Mucosa of descending colon (tissue), 3 donors: ENCODE data around the gene KRTAP9-2. TPM values are rescaled to one million over a fixed set of nuclear protein-coding genes. Genes with fewer than 3 reads are reported as not detected.
"Not testable (repeated sequence)": the region's sequence is repeated elsewhere in the genome, so short reads cannot be mapped to it uniquely, and the experiment has no call there.

Source experiments
- ATAC-seq: fragments of 200-7000 bp; cut with Tn5 transposase; one replicate; pipeline ENCODE4 v1.9.1; 2020; ENCODE audit warnings: mild to moderate bottlenecking, moderate library complexity
- DNase-seq, 3 donors: peaks; one replicate each; pipeline ENCODE4 v3.0.0-alpha.2; 2020
- H3K36me3 ChIP-seq: fragments of 200-600 bp; one replicate; pipeline ENCODE4 v1.8.0; 2021; ENCODE audit warnings: low read depth, mild to moderate bottlenecking
- H3K4me1 ChIP-seq: fragments of 200-600 bp; one replicate; pipeline ENCODE4 v1.8.0; 2021; ENCODE audit warnings: low read depth, mild to moderate bottlenecking
- H3K4me3 ChIP-seq: fragments of 200-600 bp; one replicate; pipeline ENCODE4 v1.8.0; 2021; ENCODE audit warnings: mild to moderate bottlenecking
- H3K9me3 ChIP-seq: fragments of 200-600 bp; one replicate; pipeline ENCODE4 v1.8.0; 2021; ENCODE audit warnings: mild to moderate bottlenecking
- intact Hi-C, 2 donors: fragments of 100-400 bp; cut with DNase I in 1 of 2; cut with micrococcal nuclease in 1 of 2; formaldehyde crosslinking; loops; one replicate each; pipeline versions ENCODE4 v1.11.0 to v1.11.1; 2022; cut with DNase I, micrococcal nuclease
- total RNA-seq, 3 donors: library from RNA; stranded (reverse); fragmentation: NEBNext Ultra II Directional in 2 of 3; extraction: Animal tissue kit (Norgen Biotek cat#: 25700) in 2 of 3; gene quantifications; one replicate each; pipeline versions ENCODE4 v1.2.1 to v1.2.4, GENCODE V29; 2021 to 2023
- TF ChIP-seq, protein P1 (sequence below): fragments of 200-600 bp; IDR thresholded peaks from one replicate; pipeline ENCODE4 v1.8.0; 2022; ENCODE audit warnings: antibody characterized with exemption, mild to moderate bottlenecking
- donor health status: DM: no; HTN: no; CAD: no; lungs with moderate emphysema.
- donor health status: DM: no; HTN: no; CAD: no.
- donor health status: DM: no; HTN: yes; CAD: no.

KRTAP9-2 gene
- total RNA-seq, 3 donors from 2014 or later: not detected

DNA sequence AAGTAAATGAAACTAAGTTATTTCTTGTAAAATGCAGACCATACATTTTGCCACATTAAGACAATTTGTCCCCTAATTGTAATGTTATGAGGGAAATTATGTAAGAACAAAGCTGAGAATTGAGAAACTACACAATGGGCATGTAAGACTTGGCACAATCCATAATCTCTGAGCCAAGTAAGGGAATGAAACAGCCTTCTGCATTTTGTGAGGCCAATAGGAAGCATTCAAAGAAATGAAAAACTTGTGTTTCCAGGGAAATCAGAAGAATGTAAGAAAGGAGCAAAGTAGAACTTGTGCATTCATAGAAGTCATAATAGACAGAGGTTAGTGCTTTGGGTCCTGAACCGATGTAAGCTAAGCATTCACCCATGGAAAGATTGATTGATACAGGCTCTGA, 24.8 kb downstream of the KRTAP9-2 start:
- TF ChIP-seq, protein P1, sequence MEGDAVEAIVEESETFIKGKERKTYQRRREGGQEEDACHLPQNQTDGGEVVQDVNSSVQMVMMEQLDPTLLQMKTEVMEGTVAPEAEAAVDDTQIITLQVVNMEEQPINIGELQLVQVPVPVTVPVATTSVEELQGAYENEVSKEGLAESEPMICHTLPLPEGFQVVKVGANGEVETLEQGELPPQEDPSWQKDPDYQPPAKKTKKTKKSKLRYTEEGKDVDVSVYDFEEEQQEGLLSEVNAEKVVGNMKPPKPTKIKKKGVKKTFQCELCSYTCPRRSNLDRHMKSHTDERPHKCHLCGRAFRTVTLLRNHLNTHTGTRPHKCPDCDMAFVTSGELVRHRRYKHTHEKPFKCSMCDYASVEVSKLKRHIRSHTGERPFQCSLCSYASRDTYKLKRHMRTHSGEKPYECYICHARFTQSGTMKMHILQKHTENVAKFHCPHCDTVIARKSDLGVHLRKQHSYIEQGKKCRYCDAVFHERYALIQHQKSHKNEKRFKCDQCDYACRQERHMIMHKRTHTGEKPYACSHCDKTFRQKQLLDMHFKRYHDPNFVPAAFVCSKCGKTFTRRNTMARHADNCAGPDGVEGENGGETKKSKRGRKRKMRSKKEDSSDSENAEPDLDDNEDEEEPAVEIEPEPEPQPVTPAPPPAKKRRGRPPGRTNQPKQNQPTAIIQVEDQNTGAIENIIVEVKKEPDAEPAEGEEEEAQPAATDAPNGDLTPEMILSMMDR: no peak
- no peaks in the 10 kb centered on the region for H3K36me3 ChIP-seq
- ATAC-seq (no peak), DNase-seq (no peak)
- no peaks in the 10 kb centered on the region for H3K9me3 ChIP-seq
- H3K4me1 ChIP-seq: no peaks in the 10 kb centered on the region
- intact Hi-C loops: no loop called here
- no peak overlapping the region for H3K4me3 ChIP-seq

DNA sequence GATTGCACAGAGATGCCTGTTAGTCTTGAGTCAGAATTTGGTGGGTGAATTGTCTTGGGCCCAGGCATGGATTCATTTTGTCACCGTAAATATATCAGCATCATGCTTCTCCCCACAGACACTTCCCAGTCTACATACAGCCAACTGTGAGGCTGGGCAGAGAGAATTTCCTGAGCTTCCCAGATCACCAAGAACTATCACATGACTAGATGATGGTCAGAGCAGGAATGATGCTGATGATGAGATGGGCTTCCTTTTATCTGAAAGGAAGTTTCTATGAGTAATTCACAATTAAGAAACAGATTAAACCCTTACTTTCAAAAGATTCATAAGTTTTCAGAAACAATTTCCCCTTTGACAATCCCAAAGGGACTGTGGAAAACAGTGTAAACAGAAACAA, 28.4 kb downstream of the KRTAP9-2 start:
- DNase-seq (no peak), ATAC-seq (no peak)
- intact Hi-C loops: no loop called here
- Histone ChIP-seq H3K4me3 (no peak overlapping the region), H3K9me3 (no peaks in the 10 kb centered on the region), H3K36me3 (no peaks in the 10 kb centered on the region), H3K4me1 (no peaks in the 10 kb centered on the region)
- TF ChIP-seq, protein P1: no peak

DNA sequence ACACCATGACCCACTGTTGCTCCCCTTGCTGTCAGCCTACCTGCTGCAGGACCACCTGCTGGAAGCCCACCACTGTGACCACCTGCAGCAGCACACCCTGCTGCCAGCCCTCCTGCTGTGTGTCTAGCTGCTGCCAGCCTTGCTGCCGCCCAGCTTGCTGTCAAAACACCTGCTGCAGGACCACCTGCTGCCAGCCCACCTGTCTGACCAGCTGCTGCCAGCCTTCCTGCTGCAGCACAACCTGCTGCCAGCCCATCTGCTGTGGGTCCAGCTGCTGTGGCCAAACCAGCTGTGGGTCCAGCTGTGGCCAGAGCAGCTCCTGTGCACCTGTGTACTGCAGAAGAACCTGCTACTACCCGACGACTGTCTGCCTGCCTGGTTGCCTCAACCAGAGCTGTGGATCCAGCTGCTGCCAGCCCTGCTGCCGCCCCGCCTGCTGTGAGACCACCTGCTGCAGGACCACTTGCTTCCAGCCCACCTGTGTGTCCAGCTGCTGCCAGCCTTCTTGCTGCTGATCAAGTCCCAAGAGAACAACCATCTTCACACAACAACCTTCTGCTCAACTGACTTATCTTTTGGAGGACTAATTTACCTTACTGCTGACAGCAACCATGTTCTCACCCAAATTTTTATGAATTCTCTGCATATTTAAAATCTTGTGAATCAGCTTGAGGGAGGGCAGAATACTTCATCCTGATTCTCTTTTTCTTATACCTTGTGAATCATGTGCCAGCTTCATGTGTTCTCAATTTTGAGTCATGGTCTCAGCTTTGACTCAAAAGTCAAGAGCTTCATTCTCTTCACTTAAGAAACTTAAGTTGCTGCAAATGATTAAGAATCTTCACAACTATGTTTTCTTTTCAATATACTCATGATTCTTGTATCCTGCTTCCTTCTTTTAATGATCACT, 29.2 kb downstream of the KRTAP9-2 start, which contains the start of gene KRTAP9-9:
TSS of gene KRTAP9-9 (plus strand) at position 4 of the 910 bp plus-strand sequence.
- ATAC-seq, DNase-seq, intact Hi-C loops: not testable (repeated sequence)

DNA sequence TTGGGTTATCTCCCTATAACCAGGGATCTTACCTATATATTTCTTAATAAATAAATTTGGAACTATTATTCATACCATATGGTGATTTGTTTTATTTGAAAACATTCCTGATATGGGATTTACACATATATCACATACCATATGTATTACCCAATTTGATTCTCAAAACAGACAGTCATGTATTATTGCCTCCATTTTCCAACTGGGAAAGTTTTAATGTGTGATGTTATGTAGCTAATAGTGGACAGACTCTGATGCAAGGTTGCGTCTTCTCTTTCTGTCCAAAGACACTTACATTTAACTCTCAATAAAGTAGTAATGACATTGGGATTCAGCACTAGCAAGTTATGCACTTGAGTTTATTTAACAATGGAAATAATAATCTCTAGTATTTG, 29.8 kb downstream of the KRTAP9-2 start:
- H3K4me1 ChIP-seq: no peaks in the 10 kb centered on the region
- intact Hi-C loops: no loop called here
- DNase-seq (no peak), ATAC-seq (no peak)
- TF ChIP-seq, protein P1: no peak
- H3K9me3 ChIP-seq: no peaks in the 10 kb centered on the region
- H3K36me3 ChIP-seq: no peaks in the 10 kb centered on the region
- no peak overlapping the region for H3K4me3 ChIP-seq

More for the DNA sequence above, 29.2 kb downstream of the KRTAP9-2 start, which contains the start of gene KRTAP9-9:
- not testable (repeated sequence) for H3K4me1 ChIP-seq, H3K36me3 ChIP-seq, H3K4me3 ChIP-seq, H3K9me3 ChIP-seq

DNA sequence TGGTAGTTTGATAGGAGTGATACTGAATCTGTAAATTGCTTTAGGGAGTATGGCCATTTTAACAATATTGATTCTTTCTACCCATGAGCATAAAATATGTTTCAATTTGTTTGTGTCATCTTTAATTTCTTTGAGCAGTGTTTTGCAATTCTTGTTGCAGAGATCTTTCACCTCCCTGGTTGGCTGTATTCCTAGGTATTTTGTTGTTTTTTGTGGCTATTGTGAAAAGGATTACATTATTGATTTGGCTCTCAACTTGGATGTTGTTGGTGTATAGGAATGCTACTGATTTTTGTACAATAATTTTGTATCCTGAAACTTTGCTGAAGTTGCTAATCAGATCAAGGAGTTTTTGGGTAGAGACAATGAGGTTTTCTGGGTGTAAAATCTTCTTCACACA, 32.0 kb downstream of the KRTAP9-2 start:
- TF ChIP-seq, protein P1: no peak

DNA sequence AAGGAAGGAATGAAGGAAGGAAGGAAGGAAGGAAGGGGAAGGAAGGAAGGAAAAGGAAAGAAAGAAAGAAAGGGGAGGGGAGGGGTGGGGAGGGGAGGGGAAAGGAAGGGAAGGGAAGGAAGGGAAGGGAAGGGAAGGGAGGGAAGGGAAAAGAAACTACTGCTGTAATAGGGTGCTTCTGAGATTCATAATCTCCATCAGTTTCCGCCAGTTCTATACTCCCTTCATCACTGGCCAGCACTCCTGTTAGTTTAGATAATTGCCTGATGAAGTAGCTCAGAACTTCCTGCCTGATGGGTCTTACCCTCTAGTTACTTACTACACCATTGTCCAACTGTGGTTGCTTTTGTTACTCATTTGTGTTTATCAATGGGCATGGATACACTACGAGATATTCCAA, 36.8 kb downstream of the KRTAP9-2 start:
- Histone ChIP-seq H3K36me3 (no peaks in the 10 kb centered on the region), H3K4me1 (no peaks in the 10 kb centered on the region), H3K4me3 (no peak overlapping the region), H3K9me3 (no peaks in the 10 kb centered on the region)
- ATAC-seq (no peak), DNase-seq (no peak)
- TF ChIP-seq, protein P1: no peak
- intact Hi-C loops: no loop called here

More for the DNA sequence above, 32.0 kb downstream of the KRTAP9-2 start:
- Histone ChIP-seq H3K4me3 (no peak overlapping the region), H3K36me3 (no peaks in the 10 kb centered on the region), H3K4me1 (no peaks in the 10 kb centered on the region), H3K9me3 (no peaks in the 10 kb centered on the region)
- intact Hi-C loops: no loop called here
- no peak for DNase-seq
- ATAC-seq: no peak
